ENCODE results near the gene SOD3.
A peak's percentile ranks its signal among the peaks of the same experiment; 100 is the strongest.

SOD3 gene

GRCh38 chr4:24845902-24846301 is 50.5 kb downstream of the SOD3 start:
- DNase-seq = no peak

- peak in 1 of 3 experiments; percentile 13 for DNase-seq
Measured at GRCh38 chr4:24846716-24847115, 51.3 kb downstream of the SOD3 start.

GRCh38 chr4:24849351-24849750 is 54.0 kb downstream of the SOD3 start:
- DNase-seq = no peak

GRCh38 chr4:24849756-24850155 is 54.4 kb downstream of the SOD3 start:
- DNase-seq = no peak

All from NCI-H1417 (cell line).